SIG-M5 treated with dmso at 0.1 percent for 504 hours (cell line): ENCODE measurements around the gene PPM1J.

Source experiments
- DNase-seq: peaks from one replicate; lab custom pipeline; 2025; ENCODE audit not compliant: unreplicated experiment; lab: John Stamatoyannopoulos, UW

The PPM1J gene

GRCh38 chr1:112692681-112693080, 22.5 kb downstream of the PPM1J start:
- no peak for DNase-seq

- DNase-seq, result no peak
Observed at GRCh38 chr1:112689842-112690237, 25.3 kb downstream of the PPM1J start.

- DNase-seq, result no peak
Observed at GRCh38 chr1:112689196-112689841, 25.8 kb downstream of the PPM1J start.

GRCh38 chr1:112688781-112689193, 26.3 kb downstream of the PPM1J start:
- no peak for DNase-seq

GRCh38 chr1:112687785-112688496, 27.2 kb downstream of the PPM1J start:
- no peak for DNase-seq

DNA sequence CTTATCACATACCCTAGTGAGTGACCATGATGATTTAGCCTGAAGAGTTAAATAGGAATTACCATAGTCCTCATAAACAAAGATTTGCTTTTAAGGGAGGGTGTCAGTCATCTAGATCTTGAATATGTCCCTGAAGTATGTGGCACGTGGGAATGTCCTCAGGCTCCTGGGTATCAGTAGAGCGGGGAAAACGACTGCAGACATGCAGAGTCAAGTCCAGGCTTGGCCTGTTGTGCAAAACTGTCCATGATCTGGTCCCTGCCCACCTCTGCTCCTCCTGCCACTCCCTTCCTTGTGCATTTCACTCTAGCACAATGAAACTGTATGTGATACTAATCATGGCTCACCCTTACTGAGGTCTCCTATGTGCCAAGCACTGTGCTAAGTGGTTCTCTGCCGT, 27.8 kb downstream of the PPM1J start:
- DNase-seq, result no peak

DNA sequence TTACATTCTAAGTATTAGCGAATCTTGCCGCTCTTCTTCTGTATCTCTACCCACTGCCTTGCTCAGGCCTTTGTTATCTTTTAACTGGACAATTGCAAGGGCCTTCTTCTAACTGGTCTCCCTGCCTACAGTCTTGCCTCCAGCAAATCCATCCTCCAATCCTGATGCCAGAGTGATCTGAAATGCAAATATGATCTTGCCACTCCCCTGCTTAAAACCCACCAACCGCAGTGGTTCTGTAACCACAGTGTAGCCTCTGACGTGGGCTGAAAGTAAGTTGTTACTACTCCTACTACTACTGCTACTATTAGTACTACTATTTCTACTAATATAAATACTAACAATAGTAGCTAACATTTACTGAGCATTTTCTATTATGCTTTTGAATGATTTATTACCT, 28.3 kb downstream of the PPM1J start:
- no peak for DNase-seq

DNA sequence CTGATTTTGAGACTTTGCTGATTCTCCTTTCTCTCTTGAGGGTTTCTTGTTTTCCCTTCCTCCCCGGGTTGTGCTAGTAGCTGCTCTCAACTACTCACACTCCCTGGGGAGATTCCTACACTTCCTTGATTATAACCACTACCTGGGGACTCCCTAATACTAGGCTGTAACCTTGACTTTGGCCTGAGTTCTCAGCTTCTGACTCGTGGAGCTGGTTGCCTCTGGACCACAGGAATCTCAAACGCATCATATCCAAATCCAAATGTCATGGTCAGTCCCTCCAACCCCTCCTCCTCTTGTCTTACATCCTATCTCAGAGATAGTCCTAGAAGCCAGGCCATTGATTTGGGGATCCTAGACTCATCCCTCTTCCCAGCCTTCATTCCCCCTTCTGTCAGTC, 28.7 kb downstream of the PPM1J start:
- no peak for DNase-seq

DNA sequence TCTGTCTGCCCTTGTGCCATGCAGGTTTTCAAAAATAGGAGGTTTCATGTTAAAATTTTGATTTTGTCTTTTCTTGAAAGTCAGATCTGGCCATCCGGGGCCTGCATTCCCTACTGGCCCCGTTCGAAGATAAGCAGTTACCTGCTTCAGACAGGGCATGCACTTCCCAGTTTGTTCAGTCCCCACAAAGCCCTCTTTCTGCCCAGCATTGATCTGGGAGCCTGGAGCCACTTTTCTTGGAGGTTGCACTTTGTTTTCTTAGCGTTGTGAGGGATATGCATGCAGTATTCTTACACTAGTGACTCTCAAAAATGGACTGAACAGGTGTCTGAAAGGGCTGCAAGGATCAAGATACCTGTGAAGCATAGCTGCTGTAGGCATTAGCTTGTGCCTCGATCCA, 29.2 kb downstream of the PPM1J start:
- no peak for DNase-seq

DNA sequence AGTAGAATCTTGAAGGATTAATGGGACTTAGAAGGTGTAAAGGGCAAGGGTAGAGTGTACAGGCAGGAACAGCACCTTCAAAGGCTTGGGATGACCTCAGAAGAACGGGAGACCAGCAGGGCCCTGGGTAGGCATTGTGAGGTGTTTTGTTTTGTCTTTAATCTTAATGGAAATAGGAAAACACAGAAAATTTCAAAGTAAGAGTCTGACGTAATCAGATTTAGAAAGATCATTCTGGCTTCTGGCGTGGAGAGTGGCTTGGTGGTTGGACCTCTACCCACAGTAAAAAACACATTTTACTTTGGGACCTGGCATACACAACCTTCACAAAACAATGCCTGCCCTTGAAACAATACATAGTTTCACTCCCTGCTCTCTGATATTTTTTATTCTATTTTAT, 36.5 kb downstream of the PPM1J start:
- DNase-seq, result no peak

DNA sequence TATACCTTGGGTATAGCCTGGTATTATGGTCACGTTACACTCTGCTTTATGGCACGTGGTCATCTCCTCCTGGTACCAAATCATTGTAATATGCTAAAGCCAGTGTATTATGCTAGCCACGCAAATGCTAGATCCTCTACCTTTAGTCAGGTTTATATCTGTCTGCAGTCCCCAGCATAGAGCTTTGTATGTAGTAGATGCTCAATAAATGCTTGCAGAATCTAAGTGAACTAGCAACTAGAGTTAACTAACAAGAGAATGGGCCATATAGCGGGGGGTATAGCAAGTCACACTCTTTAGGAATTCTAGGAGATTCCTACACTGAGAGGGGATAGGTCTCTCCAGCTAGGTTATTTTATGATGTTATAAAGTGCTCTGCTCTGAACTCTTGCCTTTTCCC, 37.6 kb downstream of the PPM1J start:
- DNase-seq, result no peak

DNA sequence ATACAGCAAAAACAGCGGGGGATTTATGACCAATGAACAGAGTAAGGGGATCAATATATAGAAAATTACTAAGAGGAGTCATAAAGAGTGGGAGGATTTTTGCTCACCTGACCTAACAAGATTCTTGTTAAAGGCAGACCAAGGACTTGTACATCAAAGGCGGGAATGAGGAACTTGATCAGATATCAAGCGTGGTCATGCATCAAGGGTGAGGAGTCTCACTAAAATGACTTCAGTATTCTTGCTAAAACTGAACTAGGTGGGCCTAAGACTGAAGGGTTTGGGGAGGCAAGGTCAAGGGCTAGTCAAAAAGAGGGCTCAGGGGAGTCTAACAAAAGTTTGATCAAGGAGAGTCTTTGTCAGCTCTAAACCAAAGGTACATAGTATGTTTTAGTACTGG, 38.6 kb downstream of the PPM1J start:
- no peak for DNase-seq

- DNase-seq, result no peak
Observed at GRCh38 chr1:112675728-112676381, 39.3 kb downstream of the PPM1J start.

DNA sequence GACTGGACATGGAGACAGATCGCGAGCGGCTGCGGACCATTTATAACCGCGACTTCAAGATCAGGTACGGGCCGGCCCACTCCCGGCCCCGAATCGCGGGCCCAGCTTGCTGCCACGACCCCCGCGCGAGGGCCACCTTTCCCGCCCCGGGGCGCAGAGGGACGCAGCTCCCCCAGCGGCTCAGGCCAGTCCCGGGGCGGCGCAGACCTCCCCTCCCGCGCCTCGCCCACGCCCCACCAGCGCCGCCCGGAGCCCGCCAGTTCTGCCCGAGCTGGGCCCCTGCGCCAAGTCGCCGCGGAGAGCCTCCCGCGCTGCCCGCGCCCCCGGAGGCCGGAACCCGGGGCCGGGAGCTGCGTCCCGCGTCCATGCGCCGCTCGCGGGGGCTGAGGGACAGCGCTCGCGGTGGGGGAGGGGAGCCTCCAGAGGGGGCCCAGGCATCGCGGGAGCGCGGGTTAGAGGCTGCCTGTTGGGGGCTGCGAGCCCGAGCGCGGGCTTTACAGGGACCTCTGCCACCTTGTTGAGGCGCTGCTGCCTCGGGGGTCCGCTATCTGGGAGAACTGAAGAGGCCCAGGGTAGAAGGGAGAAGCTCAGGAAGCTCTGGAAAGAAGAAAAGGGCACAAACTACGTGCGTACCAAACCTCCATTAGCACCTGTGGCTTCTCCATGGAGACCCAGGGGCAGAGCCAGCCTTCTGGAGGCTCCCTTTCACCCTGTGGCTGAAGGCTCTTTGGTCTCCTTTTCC, 40.0 kb downstream of the PPM1J start:
- DNase-seq, result no peak

GRCh38 chr1:112674440-112674985, 40.6 kb downstream of the PPM1J start, which contains the start of gene MOV10:
MOV10 (plus strand) TSS chr1:112674659; CDS start chr1:112674913, 254 bp downstream.
- DNase-seq, result peak; percentile 38

- peak; percentile 49 for DNase-seq
Observed at GRCh38 chr1:112673592-112674439, 41.3 kb downstream of the PPM1J start.

DNA sequence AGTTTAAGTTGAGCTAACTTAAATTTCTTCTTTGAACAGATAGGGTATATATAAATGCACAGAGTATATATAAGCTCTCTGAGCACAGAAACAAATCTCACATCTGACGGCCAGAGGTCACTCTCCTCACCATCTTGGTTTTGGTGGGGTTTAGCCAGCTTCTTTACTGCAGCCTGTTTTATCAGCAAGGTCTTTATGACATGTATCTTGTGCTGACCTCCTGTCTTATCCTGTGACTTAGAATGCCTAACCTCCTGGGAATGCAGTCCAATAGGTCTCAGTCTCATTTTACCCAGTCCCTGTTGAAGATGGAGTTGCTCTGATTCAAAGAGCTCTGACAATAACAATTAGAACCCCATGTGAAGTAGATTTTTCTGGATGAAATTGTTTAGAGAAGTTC, 42.3 kb downstream of the PPM1J start:
- no peak for DNase-seq

DNA sequence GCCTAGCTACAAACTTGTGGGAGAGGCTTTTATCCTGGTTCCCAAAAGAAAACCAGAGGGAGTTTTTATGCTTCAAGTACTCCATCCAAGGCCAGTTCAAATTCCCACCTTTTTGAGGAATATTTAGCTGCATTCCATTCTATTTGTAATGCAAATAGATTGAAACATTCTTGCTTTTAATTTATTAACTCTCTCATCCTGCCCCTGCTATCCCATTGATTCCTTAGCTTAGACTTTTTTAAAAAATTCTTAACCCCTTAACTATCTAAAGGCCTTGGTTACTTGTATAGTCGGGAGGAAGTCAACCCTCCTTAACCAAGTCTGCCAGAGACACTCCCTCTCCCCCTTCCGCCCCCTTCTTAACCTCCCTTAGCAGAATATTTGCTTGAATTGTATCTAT, 43.1 kb downstream of the PPM1J start:
- DNase-seq, result no peak

- no peak for DNase-seq
Observed at GRCh38 chr1:112666946-112667345, 48.2 kb downstream of the PPM1J start.

DNA sequence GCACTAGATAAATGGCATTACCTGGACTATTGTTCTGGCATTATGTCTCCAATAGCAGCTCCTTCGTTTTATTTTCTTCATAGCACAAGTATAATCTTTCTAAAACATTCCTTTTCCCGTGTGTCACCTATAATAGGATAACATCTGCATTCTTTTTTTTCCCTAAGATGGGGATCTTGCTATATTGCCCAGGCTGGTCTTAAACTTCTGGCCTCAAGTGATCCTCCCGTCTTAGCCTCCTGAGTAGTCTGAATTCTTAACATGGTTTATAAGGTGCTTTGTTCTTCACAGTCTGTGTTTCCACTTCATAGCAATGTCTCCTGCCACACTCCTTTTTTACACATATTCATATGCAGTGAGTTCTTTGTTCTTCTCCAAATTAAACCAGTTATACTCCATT, 49.3 kb downstream of the PPM1J start:
- DNase-seq, result no peak
